GM12875 (cell line): Measurements from ENCODE around the gene GLRX.
A peak's percentile ranks its signal among the peaks of the same experiment; 100 is the strongest.
"Not testable (repeated sequence)": the region's sequence is repeated elsewhere in the genome, so short reads cannot be mapped to it uniquely, and the experiment has no call there.

Experiments
- H3K4me3 ChIP-seq: one replicate; pipeline ENCODE4 v1.5.1; 2011; ENCODE audit warnings: low read depth, low read length, control low read depth
- TF ChIP-seq, protein P1 (sequence below): IDR thresholded peaks from 2 replicates; pipeline ENCODE4 v1.5.1; 2011; ENCODE audit warnings: low read depth, mild to moderate bottlenecking, control low read depth, inconsistent platforms, low read length, moderate library complexity, borderline replicate concordance; ENCODE audit not compliant: insufficient read depth

The GLRX gene

DNA sequence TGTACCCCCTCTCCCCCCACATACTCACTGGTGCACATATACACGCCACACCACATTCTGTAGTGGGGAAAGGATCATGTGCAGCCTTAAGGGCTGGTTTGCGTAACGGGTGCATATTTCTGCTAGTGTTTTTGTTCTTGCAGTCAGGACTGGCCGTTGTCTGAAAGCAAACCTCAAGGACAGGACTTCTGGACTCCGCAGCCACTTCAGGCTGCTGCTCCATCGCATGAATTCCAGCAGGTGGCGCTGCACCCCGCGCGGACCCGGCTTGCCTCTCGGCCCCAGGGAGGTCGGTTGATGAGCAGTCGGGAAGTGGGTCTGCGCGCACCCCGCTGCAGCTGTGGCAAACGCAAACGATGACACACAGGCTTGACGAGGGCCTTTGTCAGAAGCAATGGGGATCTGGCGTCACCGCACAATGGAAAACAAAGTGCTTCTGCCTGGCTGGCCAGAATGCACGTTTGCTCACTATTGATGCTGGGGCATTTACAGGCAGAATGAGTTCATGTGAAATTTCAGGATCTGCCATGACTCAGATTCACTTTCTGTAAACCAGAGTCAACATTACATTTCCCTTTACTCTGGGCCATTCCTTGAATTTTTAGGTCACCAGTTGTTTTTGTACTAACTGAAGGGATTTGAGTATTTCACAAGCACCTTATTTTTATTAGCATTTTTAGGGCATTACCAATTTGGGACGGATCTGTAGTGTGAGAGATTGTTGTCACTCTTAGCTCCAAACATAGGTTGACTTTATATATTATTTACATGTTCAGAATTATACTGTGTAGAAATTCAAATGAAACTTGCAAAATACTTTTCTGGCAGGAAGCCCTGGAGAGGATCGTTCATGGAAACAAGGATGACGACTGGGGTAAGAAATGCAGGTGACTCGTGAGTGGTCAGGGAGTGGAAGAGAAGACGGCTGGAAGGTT, 36.4 kb upstream of the GLRX start:
- TF ChIP-seq, protein P1, sequence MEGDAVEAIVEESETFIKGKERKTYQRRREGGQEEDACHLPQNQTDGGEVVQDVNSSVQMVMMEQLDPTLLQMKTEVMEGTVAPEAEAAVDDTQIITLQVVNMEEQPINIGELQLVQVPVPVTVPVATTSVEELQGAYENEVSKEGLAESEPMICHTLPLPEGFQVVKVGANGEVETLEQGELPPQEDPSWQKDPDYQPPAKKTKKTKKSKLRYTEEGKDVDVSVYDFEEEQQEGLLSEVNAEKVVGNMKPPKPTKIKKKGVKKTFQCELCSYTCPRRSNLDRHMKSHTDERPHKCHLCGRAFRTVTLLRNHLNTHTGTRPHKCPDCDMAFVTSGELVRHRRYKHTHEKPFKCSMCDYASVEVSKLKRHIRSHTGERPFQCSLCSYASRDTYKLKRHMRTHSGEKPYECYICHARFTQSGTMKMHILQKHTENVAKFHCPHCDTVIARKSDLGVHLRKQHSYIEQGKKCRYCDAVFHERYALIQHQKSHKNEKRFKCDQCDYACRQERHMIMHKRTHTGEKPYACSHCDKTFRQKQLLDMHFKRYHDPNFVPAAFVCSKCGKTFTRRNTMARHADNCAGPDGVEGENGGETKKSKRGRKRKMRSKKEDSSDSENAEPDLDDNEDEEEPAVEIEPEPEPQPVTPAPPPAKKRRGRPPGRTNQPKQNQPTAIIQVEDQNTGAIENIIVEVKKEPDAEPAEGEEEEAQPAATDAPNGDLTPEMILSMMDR = peak; percentile 96
- no peak overlapping the region for H3K4me3 ChIP-seq

DNA sequence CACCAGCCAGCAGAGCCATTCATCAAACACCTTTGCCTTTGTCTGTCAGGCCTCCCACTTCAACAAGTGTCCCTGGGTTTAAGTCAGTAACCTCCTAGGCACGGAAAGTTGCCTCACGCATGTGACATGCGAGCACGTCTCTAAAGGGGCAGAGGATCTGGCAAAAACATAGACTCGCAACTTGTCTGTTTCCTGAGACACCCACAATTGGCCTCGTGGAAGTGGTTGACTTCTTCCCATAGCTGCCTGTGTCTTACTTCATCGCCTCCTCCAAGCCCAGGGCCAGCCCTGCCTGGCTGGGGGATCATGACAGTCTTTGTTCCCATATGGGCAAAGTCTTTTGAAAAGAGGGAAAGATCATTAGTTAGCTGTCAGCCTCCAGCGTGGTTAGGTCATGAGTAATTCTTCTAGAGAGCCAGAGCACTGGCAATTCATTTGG, 35.5 kb upstream of the GLRX start:
- H3K4me3 ChIP-seq = no peak overlapping the region
- TF ChIP-seq, protein P1 = no peak

DNA sequence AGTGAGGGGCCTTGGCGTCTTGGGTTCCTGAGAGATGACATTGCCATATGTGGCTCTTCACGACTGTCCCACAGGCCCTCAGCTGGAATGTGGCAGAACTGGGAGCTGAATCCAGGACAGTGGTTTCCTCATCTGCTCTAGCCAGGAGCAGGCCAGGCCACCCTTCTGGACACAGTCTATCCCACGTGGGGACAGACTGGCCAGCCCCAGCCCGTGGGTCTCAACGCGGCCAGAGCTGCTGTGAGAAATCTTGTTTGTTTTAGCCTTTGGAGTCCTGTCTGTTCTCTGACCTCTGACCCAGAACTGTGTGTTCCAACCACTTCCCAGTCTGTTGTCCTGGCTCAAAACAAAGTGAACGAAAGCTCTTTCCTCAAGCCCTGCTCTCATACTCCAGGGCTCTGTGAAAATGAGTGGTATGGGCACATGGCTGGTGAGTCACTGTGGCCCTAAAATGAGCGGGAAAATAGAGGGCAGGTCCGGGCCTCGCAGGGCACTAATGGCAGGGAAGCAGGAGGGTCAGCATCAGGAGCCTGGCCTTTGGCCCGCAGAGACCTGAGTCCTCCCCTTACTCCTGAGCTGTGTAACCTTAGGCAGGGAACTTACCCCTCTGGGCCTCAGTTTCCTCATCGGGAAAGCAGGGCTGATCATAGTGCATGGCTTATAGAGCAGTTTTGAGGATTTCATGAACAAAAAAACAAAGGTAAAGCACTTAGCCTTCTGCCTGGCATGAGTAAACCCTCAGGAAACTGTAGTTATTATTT, 34.8 kb upstream of the GLRX start:
- TF ChIP-seq, protein P1 = no peak
- H3K4me3 ChIP-seq = no peak overlapping the region

DNA sequence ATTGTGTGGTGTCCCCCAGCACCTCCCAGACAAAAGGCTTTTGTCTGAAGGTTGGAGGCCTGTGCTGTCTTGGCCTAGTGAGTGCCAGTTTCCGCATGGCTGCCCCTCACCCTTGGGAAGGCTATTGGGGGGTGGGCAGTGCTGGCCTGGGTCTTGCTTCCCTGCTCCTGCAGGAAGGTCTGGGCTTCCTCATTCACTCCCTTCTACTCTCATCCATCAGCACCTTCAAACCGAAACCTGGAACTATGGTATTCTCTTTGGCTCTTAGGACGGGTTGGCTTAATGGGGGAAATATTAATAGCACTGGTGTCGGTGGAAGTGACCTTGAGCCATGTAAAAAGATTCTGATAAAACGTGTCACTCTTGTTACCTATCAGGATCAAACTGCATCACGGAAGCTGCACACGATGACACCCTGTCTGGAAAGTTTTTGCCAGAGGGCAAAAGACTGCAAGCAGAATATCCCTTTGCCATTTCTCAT, 34.0 kb upstream of the GLRX start:
- no peak overlapping the region for H3K4me3 ChIP-seq
- TF ChIP-seq, protein P1 = no peak

DNA sequence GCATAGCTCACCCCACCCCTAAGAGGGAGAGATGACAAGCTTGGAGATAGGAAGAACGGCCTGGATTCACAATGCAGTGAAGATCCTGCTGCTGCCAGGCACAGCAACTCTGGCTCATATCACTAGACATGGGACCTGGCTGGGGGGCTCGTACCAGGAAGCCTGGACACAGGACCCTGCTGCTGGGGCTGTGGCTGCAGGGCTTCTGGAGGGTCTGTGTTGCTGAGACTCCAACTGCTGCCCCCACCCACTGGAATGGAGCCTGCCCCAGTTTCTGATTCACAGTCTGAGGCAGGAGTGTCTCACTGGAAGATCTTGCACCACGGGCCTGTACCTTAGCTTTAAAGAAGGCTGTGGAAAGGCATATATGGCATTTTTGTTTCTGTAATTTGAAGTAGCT, 31.0 kb upstream of the GLRX start:
- TF ChIP-seq, protein P1 = no peak
- H3K4me3 ChIP-seq = no peak overlapping the region

DNA sequence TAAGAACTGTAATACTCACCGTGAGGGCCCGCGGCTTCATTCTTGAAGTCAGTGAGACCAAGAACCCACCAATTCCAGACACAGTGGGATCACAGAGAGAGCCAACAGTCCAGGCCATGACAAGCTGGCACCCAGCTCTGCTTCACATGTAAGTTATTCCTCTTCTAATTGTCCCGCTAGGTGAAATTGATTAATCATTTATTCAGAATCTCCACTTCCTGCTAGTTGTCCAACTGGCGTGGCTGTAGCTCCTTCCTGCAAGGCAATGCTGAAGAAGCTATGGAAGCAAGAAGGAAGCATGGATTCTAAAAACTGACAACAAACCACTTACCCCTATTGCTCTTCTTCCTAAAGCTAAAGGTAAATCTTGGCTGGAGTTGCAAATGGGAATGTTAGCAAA, 30.0 kb upstream of the GLRX start:
- TF ChIP-seq, protein P1 = no peak
- no peak overlapping the region for H3K4me3 ChIP-seq

DNA sequence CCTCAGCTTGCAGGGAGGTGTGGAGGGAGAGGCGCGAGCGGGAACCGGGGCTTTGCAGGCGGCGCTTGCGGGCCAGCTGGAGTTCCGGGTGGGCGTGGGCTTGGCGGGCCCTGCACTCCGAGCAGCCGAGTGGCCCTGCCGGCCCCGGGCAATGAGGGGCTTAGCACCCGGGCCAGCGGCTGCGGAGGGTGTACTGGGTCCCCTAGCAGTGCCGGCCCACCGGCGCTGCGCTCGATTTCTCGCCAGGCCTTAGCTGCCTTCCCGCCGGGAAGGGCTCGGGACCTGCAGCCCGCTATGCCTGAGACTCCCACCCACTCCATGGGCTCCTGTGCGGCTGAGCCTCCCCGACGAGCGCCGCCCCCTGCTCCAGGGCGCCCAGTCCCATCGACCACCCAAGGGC, 28.6 kb upstream of the GLRX start:
- not testable (repeated sequence) for H3K4me3 ChIP-seq
